HG02981 (cell line): ENCODE measurements around the gene GDPD2.

ENCODE experiments used
- ATAC-seq: cut with Tn5 transposase; IDR thresholded peaks from one replicate; pipeline ENCODE4 v1.9.1; 2021; ENCODE audit warnings: mild to moderate bottlenecking, moderate library complexity; ENCODE audit not compliant: unreplicated experiment

GDPD2 gene

DNA sequence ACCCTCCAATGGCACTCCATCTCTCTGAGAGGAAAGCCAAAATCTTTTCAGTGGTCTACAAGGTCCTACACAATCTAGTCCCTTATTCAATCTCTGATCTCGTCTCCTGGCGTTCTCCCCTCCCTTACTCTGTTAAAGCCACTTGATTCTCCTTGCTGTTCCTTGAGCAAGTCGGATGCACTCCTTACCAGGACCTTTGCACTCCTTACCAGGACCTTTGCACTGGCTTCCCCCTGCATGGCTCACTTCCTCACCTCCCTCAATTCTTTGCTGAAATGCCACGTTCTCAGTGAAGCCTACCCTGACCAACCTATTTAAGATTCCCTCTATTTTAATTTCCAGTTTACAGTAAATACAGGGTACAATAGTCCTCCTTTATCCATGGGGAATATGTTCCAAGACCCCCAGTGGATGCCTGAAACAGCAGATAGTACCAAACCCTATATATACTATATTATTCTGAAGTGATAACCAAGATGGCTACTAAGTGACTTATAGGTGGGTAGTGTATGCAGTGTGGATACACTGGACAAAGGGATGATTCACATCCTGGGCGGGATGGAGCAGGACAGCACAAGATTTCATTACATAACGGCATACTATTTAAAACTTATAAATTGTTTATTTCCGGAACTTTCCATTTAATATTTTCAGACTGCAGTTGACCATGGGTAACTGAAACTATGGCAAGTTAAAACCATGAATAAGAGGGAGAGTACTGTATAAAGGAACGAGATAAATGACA, 15.0 kb downstream of the GDPD2 start:
- no peak for ATAC-seq

DNA sequence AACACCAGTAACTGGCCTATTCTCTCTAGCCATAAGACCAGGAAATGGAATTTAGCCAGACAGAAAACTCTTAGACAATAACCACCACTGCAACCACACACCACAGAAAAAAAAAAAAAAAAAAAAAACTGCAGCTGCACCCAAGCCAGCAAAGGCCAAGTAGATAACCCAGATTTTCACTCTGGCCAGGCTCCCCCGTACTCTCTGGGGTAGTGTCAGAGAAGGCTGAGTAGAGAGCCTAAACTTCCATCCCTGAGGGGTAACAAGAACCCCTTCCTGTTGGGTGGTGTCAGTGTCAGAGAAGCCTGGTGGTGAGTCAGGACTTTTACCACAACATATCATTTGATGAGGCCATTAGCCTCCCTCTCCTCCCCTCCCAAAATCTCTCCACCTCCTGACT, 15.9 kb downstream of the GDPD2 start:
- ATAC-seq: no peak

DNA sequence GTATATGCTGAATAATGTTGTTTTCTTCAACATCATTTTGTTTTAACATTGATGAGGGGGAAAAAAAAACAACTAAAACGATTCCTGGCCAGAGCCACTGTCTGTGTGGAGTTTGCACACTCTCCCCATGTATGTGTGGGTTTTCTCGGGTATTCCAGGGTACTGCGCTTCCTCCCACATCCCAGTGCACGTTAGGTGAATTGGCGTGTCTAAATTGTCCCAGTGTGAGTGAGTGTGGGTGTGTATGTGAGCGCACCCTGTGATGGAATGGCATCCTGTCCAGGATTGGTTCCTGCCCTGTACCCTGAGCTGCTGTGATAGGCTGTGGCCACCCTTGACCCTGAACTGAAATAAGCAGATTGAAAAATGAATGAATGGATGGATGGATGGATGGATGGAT, 19.1 kb downstream of the GDPD2 start:
- no peak for ATAC-seq

DNA sequence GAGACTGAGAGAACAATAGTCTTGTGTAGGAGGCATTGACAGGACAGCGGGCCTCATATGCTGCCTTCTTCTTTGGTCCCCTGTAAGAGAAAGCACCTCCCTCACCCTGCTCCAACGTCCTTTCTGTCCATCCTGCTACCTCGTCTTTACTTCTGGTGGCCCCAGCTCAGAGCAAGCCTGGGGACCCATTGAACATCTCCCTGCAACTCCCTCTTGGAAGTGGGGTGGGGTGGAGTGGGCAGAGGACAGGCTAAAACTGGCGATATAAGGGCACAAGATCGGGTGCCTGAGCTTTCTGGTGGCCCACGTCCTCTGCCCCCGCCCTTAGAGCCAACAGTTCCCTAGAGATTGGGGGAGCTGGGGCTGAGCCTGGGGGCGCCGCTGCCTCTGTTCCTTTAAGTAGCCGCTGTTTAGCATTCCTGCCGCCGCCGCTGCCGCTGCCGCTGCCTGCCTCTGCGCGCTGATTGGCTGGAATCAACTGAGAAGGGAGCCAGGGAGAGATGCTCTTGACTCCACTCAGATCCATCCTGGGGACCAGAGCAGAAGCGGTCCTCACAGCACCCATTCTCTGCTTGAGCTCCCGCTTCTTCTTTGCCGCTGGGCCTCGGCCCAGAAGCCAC, 21.3 kb downstream of the GDPD2 start, which contains the start of gene DLG3:
Gene DLG3, plus strand, starts transcription at position 510 of the 620 bp plus-strand sequence. CDS start 367 bp downstream, outside the sequence.
- ATAC-seq: no peak

DNA sequence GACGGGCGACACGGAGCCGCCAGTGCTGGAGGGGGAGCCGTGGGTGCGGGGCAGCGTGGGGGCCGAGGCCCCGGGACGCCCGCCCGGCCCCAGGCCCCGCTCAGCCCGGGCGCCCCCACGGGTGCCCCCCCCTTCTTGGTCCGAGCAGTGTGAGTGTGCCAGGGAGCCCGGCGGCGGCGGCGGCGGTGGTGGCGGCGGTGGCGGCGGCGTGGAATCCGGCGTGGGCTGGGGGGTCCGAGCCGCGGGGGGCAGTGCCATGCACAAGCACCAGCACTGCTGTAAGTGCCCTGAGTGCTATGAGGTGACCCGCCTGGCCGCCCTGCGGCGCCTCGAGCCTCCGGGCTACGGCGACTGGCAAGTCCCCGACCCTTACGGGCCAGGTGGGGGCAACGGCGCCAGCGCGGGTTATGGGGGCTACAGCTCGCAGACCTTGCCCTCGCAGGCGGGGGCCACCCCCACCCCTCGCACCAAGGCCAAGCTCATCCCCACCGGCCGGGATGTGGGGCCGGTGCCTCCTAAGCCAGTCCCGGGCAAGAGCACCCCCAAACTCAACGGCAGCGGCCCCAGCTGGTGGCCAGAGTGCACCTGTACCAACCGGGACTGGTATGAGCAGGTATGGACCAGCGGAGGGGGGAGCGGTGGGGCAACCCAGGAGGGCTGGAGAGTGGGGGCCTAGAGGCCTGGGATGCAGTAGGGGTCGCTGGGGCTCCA, 22.0 kb downstream of the GDPD2 start:
- ATAC-seq: no peak

DNA sequence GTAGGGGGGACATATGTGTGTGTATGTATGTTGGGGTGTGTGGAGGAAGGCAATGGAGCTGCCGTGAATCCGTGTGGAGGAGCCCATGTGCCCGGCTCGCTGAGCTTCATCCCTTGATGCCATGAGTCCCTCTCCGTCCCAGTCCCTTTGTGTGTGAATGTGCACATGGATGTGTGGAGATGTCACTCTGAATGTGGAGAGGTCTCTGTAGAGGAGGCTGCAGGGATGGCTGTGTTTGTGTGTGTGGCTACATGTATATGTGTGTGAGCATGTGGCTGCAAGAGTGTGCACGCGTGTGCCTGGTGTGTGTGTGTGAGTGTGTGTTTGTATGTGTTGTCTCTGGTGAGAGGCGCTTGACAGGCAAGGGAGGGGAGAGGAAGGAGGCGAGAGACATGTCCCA, 22.8 kb downstream of the GDPD2 start:
- ATAC-seq: no peak

DNA sequence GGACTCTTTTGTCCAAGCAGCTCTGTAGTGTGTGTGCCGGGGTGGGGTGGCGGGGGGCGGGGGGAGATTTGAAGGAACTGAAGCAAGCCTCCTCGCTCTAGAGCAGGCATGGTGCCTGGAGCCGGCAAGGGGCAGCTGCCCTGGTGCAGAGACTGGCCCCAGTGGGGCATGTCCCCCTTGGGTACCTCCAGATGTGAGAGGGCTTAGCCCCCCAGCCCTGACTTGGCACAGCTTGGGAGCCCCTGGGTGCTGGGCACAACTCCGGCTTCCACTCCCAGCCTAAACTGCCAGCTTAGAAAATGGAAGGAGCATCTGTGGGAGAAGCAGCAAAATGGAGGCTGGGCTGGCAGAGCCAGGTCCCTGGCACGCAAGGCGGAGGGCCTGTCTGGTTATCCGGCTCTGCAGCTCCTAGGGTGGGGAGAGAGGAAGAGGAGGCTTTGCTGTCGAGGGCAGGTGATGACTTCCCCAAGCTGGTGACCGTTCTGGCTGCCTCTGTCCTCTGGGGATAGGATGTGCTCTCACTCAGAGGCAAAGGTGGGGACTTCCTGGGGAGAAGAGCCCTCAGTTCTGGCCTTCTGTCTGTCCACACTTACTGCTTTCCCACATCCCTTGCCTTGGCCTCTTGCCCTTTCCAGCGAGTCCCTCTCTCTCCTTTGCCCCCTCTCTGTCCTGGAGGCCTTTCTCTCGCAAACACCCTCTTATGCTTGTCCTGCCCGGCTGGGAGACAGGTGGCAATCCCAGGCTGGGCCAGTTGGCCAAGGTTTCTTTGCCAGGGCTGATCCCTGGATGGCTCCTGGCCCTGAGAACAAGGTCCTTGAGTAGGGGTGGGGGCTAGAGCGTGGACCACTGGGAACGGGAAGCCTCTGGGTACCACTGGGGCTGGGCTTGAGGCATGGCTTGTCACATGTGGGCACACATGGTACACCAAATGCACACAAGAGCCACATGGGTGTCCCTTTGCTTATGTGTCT, 23.6 kb downstream of the GDPD2 start:
- ATAC-seq: no peak

DNA sequence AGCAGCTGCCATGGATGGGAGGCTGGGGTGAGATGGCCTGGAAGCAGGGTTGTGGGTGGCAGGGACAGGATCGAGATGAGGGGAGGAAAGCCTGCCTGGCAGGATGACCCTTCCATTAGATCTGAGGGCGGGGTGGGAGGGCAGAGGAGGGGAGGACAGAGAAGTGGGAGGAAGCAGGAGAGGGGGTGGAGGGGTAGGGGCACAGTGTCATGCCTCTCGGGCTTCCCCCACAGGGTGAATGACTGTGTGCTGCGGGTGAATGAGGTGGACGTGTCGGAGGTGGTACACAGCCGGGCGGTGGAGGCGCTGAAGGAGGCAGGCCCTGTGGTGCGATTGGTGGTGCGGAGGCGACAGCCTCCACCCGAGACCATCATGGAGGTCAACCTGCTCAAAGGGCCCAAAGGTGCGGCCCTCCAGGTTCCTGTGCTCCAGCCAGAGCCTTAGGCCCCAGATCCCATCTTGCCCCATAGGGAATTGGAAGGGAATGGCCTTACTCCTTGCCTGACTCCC, 26.4 kb downstream of the GDPD2 start:
- no peak for ATAC-seq

DNA sequence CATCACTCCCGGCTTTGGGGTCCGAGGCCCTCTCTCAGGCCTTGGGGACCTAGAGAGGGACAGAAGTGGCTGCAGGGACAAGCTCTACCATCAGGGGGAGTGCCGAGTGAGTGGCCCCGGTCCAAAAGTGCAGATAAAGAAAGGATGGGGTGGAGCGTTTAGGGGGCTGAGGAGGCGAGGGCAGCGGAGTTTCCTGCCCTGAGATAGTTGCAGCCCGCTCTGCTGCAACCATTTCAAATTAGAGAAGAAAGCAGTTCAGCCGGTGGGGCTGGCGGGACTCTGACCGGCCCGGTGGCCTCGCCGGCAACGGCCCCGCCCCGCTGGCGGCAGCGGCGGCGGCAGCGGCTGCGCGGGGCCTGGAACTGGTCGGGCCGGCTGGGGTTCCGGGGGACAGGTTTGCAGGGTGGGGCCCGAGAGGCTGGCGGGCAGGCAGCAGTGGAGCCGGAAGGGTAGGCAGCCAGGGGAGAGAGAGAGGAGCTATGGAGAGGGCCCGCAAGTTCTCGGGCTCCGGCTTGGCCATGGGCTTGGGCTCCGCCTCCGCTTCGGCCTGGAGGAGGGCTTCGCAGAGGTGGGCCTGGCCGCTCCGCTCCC, 29.1 kb downstream of the GDPD2 start:
- ATAC-seq: peak; percentile 29

DNA sequence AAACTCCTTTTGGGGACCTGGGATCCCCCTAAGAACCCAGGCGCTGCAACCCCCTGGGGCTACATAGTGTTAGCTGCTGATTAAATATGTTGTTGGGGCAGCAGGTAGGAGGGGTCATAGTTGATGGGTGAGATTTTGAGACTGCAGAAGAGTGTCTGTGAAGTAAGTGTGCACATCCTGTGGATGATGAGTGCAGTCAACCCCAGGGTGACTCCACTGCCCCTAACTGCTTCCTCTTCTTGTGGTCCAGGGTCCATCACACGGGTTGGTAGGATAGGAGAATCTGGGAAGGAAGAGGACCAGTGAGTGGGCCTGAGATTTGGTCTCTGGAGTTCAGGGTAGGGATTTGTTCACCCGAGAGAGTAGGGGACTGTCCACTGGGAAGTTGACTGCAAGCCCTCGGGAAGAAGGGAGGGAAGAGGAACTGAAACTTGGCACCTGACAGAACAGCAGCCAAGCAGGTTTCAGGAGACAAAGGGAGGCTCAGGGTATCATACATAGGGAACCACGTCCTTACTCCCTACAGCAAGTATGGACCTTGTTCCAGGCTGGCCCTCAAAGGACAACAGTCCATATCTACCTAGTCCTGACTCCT, 30.0 kb downstream of the GDPD2 start:
- no peak for ATAC-seq

DNA sequence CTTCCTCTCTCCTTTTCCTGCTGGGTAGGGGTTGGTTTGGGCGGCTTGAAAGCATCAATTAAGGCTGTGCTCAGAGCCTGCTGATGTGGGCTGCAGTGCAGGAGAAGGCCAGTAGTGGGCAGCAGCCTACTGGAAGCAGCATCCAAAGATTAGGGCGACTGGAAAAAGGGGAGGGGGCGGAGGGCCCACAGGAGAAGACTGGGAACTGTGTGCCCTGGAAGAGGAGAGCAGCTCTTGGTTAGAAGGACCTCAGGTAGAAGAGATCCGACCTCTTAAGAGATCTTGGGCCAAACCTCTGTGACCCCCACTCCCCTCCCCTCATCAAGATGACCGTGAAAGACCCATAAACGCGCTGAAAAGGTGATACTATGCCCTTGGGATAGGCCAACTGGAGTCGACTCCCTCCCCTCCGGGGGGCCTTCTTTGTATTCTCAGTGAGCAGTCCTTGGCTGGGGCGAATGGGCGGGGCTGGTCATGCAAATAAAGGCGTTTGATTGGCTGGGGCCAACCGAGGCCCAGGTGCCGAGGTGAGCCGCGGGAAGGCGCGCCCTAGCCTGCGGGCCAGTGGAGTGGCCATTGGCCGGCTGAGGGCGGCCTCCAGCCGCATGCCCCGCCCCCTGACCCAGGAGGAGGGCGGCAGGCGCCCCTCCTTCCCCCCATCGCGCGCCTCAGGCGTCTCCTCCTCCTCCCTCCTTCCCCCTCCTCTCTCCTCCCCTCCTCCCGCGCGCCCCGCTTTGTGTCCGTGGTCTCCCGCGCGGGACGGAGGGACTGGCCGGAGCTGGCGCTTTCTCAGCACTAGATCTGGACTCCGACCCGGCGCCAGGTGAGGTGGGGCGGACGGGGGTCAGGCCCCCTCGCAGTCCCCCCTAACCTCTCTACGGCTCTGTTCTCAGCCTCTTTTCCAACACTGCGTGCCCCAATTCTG, 31.6 kb downstream of the GDPD2 start:
- ATAC-seq: peak; percentile 54

DNA sequence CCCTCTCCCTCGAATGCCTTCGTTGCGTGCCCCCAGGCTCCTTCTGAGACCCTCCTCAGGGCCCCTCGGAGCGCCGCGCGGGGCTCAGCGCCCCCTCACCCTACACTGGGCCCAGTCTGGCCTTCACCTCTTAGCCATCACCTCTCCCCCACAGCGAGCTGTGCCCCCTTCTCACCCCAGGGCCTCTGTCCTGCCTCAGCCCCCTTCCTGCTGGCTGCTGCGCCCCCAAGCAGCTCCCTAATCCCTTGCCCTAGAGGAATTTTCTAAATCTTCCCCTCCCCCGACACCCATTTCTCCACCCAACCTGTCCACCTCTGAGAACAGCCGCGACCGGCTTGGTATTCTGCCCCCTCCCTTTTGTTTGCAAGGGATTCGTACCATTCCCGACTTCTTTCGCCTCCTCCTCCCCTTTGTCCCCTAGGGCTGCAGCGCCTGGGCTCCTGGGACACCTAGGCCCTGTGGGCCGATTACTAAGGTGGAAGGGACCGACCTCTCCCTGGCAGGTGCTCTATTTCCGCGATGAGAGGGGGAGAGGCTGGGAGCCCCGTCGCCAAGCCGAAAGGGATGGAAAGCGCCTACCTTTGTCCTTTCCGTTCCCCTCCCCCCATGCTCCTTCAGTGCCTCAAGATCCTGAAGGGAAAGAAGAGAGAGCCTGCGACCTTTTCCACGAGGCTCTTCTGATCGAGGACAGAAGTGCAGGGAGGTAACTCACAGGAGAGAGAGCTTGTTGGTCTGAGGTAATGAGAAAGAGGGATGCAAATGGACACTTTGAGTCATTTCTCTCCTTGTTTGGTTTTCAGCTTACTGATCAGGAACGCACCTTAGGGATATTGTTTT, 32.5 kb downstream of the GDPD2 start:
- no peak for ATAC-seq

DNA sequence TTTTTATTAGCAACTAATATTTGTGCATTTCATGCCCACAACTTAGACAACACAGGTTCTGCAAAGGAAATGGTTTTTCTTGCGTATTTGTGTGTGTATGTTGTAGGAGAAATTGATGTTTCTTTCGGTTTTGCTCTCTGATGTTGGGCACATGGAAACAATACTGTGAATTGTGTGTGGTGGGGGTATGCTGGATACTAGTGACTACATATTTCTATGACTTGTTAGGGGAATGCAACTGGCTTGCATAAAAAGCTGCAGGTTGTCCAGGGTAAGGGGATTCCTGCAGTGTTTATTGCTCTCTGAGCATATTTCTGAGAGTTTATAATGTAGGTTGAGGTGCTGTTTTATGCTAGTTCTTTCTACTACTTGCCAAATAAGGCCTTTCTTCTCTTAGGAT, 33.1 kb downstream of the GDPD2 start:
- ATAC-seq: no peak

DNA sequence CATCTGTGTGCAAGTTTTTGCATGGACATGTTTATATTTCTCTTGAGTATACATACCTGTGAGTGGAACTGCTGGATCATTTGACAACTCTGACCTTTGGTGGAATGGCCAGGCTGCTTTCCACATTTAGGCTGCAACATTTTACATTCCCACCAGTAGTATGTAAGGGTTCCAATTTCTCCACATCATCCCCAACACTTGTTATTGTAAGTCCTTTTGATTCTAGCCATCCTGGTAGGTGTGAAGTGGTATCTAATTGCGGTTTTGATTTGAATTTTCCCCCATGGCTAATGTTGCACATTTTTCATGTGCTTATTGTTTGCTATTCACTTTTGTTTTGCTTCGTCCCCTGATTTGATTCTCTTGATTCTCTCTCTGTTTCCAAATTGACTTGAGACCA, 37.9 kb downstream of the GDPD2 start:
- no peak for ATAC-seq

DNA sequence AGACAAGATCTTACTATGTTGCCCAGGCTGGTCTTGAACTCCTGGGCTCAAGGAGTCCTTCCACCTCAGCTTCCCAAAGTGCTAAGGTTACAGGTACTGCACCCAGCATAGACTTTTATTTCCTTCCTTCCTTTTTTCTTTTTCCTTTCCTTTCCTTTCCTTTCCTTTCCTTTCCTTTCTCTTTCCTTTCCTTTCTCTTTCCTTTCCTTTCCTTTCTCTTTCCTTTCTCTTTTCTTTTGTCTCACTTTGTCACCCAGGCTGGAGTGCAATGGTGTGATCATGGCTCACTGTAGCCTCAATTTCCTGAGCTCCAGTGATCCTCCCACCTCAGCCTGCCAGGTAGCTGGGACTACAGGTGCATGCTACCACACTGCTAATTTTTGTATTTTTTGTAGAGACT, 40.9 kb downstream of the GDPD2 start:
- ATAC-seq: no peak

DNA sequence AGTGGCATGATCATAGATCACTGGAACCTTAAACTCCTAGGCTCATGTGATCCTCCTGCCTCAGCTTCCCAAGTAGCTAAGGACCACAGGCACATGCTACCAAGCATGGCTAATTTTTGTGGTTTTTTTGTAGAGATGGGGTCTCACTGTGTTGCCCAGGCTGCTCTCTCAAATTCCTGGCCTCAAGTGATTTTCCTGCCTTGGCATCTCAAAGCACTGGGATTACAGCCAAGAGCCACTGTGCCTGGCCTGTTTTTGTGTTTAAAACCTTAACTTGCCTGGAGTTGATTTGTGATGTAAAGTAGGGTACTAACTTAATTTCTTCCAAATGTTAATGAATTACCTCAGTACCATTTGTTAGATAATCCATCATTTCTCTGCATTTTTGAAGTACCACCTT, 43.9 kb downstream of the GDPD2 start:
- ATAC-seq: no peak

DNA sequence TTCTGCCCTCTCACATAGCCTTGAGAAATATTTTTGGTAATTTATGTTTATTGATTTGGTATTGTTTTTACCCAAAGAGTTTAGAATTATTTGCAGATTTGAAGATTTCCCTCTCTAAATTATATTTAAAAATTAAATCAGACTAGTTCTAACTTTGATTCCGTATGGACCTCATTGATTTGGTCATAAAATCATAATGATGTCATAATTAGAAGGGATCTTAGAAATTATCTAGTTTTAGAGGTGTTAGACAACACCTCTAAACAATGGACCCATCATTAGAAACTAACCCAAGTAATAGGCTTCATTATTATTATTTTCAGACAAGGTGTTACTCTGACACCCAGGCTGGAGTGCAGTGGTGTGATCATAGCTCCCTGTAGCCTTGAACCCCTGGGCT, 45.6 kb downstream of the GDPD2 start:
- ATAC-seq: no peak

DNA sequence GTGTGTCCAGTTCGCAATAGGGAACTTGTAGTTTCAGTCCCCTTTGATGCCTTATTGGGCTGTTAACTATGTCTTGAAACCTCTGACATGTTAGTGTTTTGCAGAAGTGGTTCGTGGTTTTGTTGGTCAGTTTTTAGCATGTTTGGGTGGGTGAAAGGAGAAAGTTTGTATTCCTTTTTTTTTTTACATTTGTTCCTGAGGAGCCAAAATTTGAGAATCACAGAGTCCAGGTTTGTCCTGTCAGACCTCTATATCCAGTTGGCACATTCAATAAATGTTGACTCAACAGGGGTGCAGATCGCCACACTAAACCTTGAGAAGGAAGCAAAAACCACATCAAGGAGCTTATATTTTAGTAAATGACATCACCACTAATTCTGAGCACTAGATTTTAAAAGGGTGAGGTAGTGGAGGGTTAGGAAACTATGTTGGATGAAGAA, 47.8 kb downstream of the GDPD2 start:
- peak; percentile 78 for ATAC-seq
